HT1080 (cell line): ENCODE data around the gene VAMP7. TPM values are rescaled to one million over a fixed set of nuclear protein-coding genes. Genes with fewer than 3 reads are reported as not detected.
"Not testable (repeated sequence)": the region's sequence is repeated elsewhere in the genome, so short reads cannot be mapped to it uniquely, and the experiment has no call there.

ENCODE experiments used
- DNase-seq: peaks from one replicate; pipeline ENCODE4 v3.0.0-alpha.2; 2015; ENCODE audit warnings: low read depth
- total RNA-seq: library from RNA; depleted of rRNA; stranded (reverse); fragments of >200 nt; shearing (Covaris generic); gene quantifications from 2 replicates; pipeline ENCODE4 v1.2.3, GENCODE V29; 2014

Gene VAMP7
- total RNA-seq, 1 experiment from 2014 or later = 53.9 TPM

DNA sequence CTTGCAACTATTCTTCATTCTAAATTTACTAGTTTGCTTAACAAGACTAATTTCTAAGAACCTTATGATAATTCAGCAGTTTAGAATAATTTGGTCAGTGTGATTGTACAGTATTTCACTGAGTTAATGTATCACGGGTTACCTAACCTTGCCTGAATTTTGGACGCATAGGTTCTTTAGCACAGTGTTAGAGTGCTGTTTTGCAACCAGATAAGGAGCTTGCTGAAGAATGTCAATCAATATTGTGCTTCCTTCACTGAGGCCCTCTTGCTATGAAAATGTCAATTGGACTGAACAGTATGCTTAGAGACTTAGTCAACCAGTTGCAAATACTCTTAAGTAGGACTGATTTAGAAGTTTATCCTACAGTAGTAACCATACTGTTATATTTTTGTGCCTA is 19.6 kb downstream of the VAMP7 start:
- no peak for DNase-seq

DNA sequence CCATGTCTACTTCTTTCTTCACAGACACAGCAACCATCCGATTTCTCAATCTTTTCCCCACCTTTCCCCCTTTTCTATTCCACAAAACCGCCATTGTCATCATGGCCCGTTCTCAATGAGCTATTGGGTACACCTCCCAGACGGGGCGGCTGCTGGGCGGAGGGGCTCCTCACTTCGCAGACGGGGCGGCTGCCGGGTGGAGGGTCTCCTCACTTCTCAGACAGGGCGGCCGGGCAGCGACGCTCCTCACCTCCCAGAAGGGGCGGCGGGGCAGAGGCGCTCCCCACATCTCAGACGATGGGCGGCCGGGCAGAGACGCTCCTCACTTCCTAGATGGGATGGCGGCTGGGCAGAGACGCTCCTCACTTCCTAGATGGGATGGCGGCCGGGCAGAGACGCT is 26.5 kb downstream of the VAMP7 start:
- not testable (repeated sequence) for DNase-seq

DNA sequence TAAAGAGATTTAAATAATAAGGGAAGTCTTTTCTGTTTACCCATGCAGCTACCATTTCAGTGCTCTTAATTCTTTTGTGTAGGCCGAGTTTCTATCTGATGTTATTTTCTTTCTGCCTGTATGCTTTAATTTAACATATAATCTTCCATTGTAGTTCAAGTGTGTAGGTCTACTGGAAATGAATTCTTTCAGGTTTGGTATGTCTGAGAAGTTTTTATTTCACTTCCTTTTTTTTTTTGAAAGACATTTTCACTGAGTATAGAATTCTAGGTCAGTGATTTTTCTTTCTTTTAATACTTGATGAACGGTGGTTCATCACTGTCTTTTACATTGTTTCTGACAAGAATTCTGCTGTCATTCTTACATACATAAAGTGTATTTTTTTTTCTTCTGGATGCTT is 42.1 kb downstream of the VAMP7 start:
- no peak for DNase-seq

DNA sequence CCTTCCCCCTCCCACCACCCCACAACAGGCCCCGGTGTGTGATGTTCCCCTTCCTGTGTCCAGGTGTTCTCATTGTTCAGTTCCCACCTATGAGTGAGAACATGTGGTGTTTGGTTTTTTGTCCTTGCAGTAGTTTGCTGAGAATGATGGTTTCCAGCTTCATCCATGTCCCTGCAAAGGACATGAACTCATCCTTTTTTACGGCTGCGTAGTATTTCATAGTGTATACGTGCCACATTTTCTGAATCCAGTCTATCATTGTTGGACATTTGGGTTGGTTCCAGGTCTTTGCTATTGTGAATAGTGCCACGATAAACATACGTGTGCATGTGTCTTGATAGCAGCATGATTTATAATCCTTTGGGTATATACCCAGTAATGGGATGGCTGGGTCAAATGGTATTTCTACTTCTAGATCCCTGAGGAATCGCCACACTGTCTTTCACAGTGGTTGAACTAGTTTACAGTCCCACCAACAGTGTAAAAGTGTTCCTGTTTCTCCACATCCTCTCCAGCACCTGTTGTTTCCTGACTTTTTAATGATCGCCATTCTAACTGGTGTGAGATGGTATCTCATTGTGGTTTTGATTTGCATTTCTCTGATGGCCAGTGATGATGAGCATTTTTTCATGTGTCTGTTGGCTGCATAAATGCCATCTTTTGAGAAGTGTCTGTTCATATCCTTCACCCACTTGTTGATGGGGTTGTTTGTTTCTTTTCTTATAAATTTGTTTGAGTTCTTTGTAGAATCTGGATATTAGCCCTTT is 49.9 kb downstream of the VAMP7 start:
- DNase-seq = not testable (repeated sequence)

DNA sequence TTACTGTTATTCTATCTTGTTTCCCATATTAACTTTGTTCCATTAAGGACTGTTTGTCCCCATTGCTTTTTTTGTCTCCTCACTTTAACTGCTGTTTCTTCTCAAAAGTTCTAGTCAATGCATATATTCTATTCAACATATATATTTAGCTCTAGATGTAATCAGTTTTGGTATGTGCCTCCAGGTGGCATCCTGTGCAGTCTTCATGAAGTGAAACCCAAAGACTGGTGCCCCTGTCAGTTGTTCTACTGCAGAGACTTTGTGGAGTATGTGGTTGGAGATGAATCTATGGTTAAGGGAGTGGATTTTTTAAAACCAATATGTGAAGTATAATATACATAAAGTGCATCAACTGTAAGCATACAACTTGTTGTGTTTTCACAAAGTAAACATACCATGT is 57.0 kb downstream of the VAMP7 start:
- DNase-seq = no peak

DNA sequence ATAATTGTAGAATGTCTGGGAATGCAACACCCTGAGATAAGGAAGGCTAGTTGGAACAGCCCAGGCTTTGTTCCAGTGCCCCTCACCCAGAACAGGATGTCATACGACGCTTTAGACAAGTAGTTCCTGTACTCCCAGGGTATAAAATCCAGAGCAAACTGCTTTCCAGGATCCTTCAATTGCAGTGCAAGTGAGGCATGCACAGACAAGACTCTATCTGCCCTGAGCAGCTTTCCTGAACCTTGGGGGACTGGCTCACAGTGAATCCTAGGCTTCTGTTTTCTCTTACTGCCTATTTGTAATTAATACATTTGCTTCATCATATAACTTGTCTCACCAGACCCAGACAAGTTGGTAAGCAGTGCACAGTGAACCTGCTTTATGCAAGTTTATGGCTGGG is 68.0 kb downstream of the VAMP7 start:
- no peak for DNase-seq

DNA sequence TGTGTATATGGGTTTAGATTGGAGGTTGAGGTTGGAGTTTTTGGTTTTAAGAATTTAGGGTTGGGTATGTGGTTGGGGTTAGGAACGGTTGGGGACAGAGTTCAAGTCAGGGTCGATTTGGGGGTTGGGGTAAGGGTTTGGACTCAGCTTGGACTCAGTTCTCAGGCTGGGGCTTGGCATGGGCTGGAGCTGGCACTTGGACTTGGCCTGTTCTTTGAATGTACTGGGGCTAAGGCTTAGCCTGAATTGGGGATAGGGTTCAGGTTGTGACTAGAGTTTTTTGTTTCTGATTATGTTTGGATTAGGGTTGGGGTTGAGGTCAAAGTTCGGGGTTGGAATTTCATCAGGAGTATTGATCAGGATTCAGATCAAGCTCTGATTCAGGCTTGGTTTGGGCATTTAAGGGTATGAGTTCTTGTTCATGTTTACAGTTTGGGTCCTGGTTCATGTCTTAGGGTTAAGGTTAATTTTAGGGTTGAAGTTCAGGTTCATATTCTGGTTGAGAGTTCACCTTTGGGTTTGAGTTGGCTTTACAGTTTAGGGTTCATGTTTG is 70.2 kb downstream of the VAMP7 start:
- no peak for DNase-seq

DNA sequence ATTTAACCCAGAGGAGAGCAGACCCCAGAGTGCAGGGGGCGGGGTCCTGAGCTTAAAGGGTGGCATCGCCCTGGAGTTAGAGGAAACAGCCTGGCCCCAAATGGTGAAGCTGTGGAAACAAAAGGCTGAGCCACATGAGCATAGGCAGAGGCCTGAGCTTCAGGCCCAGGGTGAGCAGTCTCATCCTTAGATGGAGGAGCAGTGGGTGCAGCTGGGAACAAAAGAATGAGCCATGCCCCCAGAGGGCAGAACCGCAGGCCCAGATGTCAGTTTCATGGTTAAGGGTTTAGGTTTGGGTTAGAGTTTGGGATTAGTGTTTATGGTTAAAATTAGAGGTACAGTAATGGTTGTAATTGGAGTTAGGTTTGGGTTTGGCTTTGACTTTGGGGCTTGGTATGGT is 71.9 kb downstream of the VAMP7 start:
- DNase-seq = no peak

DNA sequence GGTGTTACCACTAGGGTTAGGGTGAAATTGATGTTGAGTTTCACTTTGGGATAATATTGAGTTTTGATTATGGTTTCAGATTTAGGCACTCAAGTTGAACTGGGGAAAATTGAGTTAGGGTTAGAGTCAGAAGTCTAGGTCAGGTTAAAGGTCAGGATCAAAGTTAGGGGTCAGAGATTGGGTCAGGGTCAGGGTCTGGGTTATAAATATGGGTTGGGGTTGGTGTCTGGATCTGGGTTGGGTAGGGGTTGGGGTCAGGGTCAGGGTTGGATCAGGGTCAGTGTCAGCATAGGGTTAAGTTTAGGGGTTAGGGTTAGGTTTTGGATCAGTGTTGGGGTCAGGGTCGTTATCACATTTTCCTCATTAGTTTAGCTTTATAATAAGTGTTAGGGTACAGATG is 73.6 kb downstream of the VAMP7 start:
- DNase-seq = no peak

DNA sequence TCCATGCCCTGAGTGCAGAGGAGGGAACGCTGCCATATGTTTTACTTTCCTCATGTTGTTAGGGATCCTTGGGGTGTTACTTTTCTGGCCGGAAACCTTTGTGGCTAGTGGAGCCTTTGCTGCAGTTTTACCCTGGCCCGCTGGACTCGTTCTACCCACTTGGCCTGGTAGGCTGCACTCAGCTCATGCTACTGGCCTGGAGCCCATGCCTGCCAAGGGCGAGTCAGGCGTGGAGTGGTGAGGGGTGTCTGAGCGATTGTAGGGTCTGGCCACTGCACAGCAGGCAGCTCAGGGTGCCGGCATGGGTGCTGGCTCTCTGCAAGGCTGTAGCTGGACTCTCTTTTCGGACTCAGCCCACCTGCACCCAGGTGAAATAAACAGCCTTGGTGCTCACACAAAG is 75.0 kb downstream of the VAMP7 start:
- DNase-seq = no peak

DNA sequence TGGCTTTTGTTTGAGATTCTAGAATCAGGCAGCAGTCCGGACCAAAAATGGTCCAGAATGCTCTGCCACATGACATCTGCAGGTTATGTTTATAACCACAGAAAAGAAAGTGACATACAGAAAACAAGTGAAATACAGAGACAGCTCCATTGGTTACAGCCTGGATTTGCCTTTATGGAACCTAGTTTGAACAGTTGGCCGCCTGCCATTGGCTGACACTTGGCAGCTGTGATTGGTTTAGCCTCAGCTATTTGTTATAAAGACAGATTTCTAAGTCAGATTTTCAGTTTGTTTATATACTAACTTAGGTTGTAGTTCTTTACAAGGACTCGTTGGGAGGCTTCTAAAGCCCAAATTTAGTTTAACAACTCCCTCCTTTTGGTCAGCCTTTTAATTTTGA is 75.5 kb downstream of the VAMP7 start:
- DNase-seq = no peak

DNA sequence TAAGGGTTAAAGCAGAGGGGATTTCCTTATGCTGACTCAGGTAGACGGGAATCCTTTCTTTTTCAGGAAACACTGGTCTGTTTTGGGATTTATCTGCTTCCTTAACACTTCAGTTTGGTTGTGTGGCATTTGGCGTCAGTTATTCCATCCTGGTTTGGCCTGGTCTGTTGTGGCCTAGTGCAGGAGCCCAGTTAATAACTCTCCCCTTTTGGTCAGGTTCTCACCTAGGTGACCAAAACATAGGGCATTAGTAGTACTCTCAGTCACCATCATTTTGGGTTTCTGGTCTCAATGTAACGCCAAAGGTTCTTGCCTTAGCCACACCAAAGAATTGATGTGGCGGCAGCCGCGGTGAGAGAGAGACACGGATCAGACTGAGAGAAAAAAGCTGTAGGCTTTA is 76.7 kb downstream of the VAMP7 start:
- no peak for DNase-seq

DNA sequence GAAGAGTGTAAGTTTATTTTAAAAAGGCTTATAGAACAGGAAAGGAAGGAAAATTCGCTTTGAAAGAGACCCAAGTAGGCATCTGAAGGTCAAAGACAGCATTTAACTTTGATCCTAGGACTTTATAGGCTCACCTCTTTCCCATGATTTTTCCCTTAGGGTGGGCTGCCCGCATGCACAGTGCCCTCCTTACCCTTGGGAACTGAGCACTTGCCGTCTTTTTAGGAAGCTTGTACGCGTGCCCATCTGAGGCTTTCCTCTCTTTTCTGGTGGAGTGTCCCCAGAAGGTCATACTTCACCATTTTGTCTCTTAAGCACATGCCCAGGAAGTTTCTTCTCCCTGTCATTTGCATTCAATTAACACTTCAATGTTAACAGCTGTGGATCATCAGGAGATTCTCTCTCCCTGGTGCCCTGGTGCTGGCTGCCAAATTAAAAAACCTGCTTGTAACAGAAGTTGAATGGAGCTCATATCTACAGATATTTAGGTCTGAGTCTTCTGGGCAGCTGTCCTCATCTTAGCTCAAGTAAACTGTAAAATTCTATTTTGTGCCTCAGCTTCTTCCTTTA is 78.0 kb downstream of the VAMP7 start:
- no peak for DNase-seq

DNA sequence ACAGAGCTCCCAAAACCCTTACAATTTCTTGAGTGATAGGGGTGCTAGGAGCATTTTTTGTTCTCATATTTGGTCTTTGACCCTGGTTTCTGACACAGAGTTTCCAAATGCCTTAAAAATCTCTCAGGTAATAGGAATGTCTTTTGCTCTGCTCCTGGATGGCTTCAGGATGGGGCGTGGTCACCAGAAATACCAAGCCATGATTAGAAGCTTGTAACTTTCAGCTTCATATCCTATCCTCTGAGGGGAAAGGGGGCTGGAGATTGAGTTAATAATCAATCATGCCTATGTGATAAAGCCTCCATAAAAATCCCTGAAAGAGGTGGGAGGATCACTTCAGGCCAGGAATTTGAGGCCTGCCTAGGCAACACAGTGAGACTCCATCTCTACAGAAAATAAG is 81.8 kb downstream of the VAMP7 start:
- no peak for DNase-seq

DNA sequence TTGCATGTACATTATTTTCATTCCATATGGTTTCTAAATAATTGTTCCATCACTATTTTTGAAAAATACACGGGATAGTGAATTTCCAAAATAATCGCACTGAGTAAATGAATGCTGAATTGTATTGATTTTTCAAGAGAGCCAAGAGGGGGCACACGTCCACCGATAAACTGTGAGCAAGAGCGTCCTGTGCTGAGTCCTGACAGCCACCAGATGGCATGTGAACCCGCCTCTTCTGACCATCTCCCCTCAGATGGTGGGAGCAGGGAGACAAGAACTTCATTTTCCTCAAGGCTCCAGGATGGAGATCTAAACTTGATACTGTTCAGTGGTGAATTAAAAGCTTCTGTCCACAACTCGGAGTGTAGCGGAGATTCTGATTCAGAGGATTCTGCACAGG is 85.7 kb downstream of the VAMP7 start:
- DNase-seq = peak; percentile 64

DNA sequence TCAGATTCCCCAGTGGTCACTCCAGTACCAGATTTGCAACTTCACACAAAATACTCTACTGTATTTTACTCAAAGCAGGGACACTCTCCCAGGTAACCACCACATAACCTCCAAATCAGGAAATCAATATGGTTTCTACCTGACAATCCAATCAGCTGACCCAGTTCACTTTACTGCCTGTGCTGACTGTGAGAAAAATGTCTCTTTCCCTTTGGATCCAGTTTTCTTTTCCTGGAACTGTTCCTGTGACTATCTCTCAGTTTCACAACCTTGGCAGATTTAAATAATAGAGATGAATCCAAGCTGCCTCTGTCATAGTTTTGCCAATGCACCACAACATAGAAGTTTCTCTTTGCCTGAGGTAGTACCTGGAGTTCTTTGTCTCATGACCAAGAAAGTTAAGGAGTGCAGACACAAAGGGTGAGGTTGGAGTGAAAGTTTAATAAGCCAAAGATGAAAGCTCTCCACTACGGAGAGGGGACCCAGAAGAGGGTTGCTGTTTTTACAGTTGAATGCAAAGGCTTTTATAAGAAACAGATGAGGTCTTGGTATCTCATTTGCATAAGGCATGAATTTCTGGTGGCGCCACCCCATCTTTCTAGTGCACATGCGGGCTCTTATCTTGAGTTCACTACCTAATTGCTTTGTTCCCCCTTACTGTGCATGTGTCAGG is 86.6 kb downstream of the VAMP7 start:
- no peak for DNase-seq

DNA sequence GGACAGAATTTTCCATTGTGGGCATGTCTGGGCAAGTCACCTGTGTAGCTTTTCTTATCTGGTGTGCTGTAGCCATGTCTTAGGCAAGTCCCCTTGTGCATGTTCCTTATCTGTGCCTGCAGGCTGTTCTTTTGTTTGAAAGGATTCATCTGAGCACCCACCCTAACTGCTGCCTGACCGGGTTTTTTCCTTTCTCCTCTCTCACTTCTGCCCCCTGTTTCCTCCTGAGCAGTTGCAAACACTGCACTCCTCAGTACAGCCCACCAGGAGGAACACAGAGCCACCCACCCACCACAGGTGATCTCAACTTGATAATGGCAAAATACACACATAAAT is 87.1 kb downstream of the VAMP7 start:
- DNase-seq = no peak

DNA sequence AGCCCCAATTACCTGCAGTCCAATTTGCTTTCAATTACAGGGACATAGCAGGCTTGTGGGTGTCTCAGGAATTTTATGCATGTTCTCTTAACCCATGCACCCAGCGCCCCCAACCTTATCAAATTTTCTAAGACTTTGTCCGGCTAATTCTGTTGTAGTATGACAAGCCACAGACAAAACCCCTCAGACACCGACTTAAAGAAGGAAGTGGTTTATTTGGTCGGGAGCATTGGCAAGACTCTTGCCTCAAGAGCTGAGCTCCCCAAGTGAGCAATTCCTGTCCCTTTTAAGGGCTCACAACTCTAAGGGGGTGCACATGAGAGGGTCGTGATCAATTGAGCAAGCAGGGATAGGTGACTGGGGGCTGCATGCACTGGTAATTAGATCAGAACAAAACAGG is 87.6 kb downstream of the VAMP7 start:
- no peak for DNase-seq

DNA sequence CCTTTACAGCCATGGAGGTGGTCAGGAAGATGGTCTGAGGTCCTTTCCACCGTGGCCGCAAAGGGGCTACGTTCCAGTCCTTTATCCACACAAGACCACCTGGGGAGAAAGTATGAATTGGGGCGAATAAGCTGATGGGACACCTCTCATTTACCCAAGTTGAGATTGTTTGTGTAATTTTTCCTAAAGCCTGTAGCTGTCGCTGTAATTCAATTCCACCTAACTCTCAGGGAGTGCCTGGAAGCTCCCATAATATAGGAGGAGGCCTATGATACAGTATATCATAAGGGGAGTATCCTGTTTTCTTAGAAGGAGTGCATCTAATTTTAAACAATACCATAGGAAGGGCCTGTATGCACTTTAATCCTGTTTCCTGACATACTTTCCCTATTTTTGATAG is 90.5 kb downstream of the VAMP7 start:
- not testable (repeated sequence) for DNase-seq

DNA sequence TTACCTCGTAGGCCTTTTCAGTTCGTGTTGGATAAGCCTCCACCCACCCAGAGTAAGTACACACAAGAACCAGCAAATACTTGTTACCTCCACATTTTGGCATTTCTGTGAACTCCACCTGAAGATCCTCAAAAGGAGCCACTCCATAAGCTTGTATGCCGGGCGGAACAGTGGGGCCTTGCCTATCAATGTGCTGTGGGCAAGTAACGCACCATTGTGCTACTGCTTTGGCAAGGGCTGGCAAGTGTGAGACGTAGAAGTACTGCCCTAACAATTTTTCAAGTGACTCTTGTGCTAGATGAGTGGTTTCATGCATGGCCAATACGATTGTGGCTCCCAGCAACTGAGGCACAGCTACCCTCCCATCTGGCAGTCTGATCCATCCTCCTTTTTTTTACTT is 91.1 kb downstream of the VAMP7 start:
- DNase-seq = not testable (repeated sequence)

DNA sequence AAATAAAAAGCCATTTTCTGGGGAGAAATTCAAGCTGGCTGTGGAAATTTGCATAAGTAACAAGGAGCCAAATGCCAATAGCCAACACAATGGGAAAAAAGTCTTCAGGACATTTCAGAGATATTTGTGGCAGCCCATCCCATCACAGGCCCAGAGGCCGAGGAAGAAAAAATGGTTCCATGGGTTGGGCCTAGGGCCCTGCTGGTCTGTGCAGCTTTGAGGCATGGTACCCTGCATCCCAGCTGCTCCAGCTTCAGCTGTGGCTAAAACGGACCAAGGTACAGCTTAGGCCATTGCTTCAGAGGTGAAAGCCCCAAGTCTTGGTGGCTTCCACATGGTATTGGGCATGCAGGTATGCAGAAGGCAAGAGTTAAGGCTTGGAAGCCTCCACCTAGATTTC is 102.2 kb downstream of the VAMP7 start:
- DNase-seq = no peak

DNA sequence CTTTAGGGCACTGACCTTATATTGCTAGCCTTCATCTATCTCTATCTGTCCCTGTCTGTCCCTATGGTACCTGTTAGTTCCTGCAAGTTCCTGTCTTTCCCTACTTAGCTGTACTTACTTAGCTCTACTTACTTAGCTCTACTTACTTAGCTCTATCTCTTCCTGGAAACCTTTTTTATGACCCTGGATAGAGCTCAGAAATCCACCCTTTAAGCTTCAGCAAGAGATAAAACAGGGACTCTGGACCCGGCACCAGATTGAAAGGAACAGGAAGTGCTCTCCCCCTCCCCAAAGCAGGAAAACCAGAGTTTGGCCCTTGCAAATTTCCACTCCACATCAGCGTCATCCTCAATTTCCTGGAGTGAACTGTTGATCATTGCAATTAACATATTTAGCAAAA is 104.1 kb downstream of the VAMP7 start:
- no peak for DNase-seq

DNA sequence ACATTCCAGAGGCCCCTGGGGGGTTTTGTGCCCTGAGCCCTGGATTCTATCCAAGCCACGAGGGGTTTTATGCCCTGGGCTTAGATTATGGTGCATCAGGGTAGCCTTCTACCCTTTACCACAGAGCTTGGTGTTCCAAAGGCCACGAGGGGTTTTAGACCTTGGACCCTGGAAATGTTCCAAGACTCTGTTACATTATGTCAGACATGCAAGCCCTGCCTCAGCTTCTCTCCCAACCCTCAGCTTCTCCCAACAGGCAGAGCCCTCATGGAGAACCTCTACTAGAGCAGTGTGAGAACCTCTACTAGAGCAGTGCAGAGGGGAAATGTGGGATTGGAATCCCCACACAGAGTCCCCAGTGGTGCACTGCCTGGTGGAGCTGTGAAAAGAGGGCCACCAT is 105.8 kb downstream of the VAMP7 start:
- not testable (repeated sequence) for DNase-seq
